HG03571 (cell line): ENCODE measurements around the gene CEBPA.

ENCODE experiments used
- ATAC-seq: cut with Tn5 transposase; IDR thresholded peaks from one replicate; pipeline ENCODE4 v1.9.1; 2021; ENCODE audit not compliant: unreplicated experiment

The CEBPA gene

DNA sequence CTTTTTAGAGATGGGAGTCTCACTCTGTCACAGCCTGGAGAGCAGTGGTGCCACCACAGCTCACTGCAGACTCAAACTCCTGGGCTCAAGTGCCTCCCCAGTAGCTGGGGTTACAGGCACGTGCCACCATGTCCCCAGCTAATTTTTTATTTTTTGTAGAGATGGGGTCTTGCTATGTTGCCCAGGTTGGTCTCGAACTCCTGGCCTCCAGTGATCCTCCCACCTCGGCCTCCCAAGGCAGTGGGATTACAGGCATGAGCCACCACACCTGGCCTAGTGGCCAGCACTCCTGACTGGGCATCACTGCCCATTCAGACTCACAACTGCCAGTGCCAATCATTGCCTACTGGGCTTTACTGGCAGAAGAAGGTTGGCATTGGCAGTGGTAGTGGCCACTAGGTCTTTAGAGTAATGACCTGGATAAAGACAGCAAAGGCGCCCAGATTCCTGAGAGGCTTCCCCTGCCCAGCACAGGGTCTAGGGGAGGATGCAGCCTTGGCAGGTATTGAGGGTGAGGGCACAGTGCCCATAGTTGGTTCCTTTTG, 49.8 kb downstream of the CEBPA start:
- ATAC-seq = no peak

DNA sequence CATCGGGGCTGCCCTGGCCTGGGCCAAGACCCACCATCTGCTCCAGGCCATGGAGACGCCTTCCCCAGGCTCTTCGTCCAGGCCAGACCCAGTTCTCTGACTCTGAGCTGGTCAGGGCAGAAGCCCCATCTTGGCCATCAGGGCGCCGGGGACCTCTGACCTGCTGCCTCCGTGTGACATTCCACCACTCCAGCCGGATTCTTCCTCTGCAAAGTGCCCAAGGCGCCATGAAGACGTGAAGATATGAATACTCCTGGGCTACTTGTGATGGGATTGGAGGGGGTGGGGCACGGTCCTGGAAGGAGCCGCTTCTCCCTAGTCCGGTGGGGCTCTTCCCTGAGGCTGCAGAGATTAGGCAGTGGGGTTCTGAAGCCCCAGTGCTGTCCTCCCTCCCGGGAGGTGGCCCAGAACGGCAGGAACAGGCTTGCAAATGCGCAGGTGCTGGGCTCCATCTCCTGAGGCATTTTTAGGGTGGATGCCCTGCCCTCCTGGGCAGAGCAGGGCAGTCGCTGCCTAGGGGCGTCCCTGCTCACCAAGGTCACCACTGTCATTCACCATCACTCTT, 50.7 kb downstream of the CEBPA start:
- no peak for ATAC-seq

DNA sequence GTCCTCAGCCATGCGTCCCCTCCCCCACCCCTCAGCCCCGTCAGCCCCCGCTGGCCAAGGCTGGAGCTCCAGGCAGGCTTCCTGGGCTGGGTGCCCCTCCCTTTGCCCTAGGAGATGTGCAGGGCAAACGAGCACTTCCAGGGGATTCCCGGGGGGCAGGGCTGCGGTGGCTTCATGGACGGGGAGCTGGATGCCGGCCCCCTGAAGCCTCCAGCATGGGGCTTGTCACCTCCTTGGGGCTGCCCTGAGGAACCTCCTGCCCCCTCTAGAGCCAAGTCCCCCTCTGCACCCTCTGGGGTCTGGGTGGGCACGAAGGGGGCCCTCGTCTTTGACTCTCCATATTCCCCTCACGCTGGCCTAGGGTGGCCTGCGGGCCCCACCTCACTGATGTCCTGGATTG, 51.3 kb downstream of the CEBPA start:
- ATAC-seq = no peak

DNA sequence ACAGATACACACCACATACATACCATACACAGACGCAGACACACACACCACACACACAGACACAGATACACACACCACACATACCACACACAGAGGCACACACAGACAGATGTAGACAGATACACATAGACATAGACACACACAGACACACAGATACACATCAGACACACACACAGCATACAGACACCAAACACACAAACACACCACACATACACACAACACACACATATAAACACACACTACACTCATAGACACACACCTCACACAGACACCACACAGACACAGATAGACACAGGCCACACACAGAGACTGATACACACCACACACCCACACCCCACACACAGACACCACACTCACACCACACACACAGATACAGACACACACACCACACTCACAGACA, 51.8 kb downstream of the CEBPA start:
- no peak for ATAC-seq
